ENCODE data around the gene RAD51B.

- no peak for TF ChIP-seq CTCF (IDR thresholded peaks at IDR 0.05)
- TF ChIP-seq POLR2A (IDR thresholded peaks at IDR 0.05): no peak
- TF ChIP-seq EP300 (IDR thresholded peaks at IDR 0.05; ENCODE audit: low read depth): no peak
These were observed 620.1 kb downstream of the RAD51B start for GRCh38 chr14:68439676-68440075.
